ENCODE data around the gene RBMS3.

- no peak for TF ChIP-seq EZH2 (IDR thresholded peaks at IDR 0.05; ENCODE audit: borderline replicate concordance, low read depth, low read length, poor library complexity, severe bottlenecking)
- TF ChIP-seq, protein P1, sequence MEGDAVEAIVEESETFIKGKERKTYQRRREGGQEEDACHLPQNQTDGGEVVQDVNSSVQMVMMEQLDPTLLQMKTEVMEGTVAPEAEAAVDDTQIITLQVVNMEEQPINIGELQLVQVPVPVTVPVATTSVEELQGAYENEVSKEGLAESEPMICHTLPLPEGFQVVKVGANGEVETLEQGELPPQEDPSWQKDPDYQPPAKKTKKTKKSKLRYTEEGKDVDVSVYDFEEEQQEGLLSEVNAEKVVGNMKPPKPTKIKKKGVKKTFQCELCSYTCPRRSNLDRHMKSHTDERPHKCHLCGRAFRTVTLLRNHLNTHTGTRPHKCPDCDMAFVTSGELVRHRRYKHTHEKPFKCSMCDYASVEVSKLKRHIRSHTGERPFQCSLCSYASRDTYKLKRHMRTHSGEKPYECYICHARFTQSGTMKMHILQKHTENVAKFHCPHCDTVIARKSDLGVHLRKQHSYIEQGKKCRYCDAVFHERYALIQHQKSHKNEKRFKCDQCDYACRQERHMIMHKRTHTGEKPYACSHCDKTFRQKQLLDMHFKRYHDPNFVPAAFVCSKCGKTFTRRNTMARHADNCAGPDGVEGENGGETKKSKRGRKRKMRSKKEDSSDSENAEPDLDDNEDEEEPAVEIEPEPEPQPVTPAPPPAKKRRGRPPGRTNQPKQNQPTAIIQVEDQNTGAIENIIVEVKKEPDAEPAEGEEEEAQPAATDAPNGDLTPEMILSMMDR (conservative IDR thresholded peaks at IDR 0.05; ENCODE audit: low read depth, low read length) = no peak
Measured at GRCh38 chr3:29291982-29292363, 11.1 kb downstream of the RBMS3 start.

Data from A673 (cell line).